ENCODE measurements around the gene TRABD2B. TPM values are rescaled to one million over a fixed set of nuclear protein-coding genes. Genes with fewer than 3 reads are reported as not detected.

TRABD2B gene
- total RNA-seq, 2 donors from 2014 or later = 1.1 to 2.1 TPM

GRCh38 chr1:47756006-47756405 is 241.2 kb downstream of the TRABD2B start:
- peaks cover 10% of the 10 kb centered on the region for H3K4me1 ChIP-seq (replicated peaks)
- intact Hi-C loops (cut with DNase I) = loop anchor here (10.0 kb wide), 1 partner anchor 719 kb away; the partner anchor contains the start of gene SPATA6
- no peaks in the 10 kb centered on the region for H3K9me3 ChIP-seq
- WGBS = 84% methylated on average over 4 of the region's 4 CpGs
- TF ChIP-seq POLR2A (IDR thresholded peaks at IDR 0.05) (no peak), POLR2AphosphoS5 (IDR thresholded peaks at IDR 0.05) (no peak), CTCF (IDR thresholded peaks at IDR 0.05) (no peak)
- no peaks in the 10 kb centered on the region for H3K36me3 ChIP-seq
- no peak overlapping the region for H3K4me3 ChIP-seq
- no peak overlapping the region for H3K27ac ChIP-seq
- H3K27me3 ChIP-seq (replicated peaks; ENCODE audit: insufficient read depth) = no peaks in the 10 kb centered on the region
- DNase-seq (ENCODE audit: low spot score) = no peak

- WGBS = 93% methylated on average over 8 of the region's 8 CpGs
- TF ChIP-seq CTCF (IDR thresholded peaks at IDR 0.05) (peak in 2 of 4 experiments; percentile 9 to 24), POLR2A (IDR thresholded peaks at IDR 0.05) (no peak)
- Histone ChIP-seq H3K4me1 (replicated peaks) (peaks cover 11% of the 10 kb centered on the region), H3K27ac (no peak overlapping the region), H3K27me3 (replicated peaks; ENCODE audit: insufficient read depth) (no peaks in the 10 kb centered on the region), H3K9me3 (no peaks in the 10 kb centered on the region), H3K4me3 (no peak overlapping the region), H3K36me3 (no peaks in the 10 kb centered on the region)
- DNase-seq (ENCODE audit: low spot score) = no peak
- intact Hi-C loops (cut with DNase I) = loop anchor here (10.0 kb wide), 1 partner anchor 719 kb away; the partner anchor contains the start of gene SPATA6
Observed at GRCh38 chr1:47755101-47755990, 241.8 kb downstream of the TRABD2B start.

- Histone ChIP-seq H3K36me3 (no peaks in the 10 kb centered on the region), H3K27ac (no peak overlapping the region), H3K27me3 (replicated peaks; ENCODE audit: insufficient read depth) (no peaks in the 10 kb centered on the region), H3K4me1 (replicated peaks) (peaks cover 11% of the 10 kb centered on the region), H3K4me3 (no peak overlapping the region), H3K9me3 (no peaks in the 10 kb centered on the region)
- no peak for TF ChIP-seq CTCF (IDR thresholded peaks at IDR 0.05)
- no peak for TF ChIP-seq POLR2A (IDR thresholded peaks at IDR 0.05)
- no peak for TF ChIP-seq POLR2AphosphoS5 (IDR thresholded peaks at IDR 0.05)
- 88% methylated on average over 6 of the region's 6 CpGs for WGBS
- intact Hi-C loops (cut with DNase I) = loop anchor here (10.0 kb wide), 1 partner anchor 721 kb away; the partner anchor contains the start of gene SPATA6
- no peak for DNase-seq (ENCODE audit: low spot score)
Observed at GRCh38 chr1:47754221-47754620, 243.0 kb downstream of the TRABD2B start.

- Histone ChIP-seq H3K4me1 (replicated peaks) (peaks cover 11% of the 10 kb centered on the region), H3K4me3 (no peak overlapping the region), H3K9me3 (no peaks in the 10 kb centered on the region), H3K27me3 (replicated peaks; ENCODE audit: insufficient read depth) (no peaks in the 10 kb centered on the region), H3K36me3 (no peaks in the 10 kb centered on the region), H3K27ac (no peak overlapping the region)
- 70% methylated on average over 1 of the region's 1 CpG for WGBS
- intact Hi-C loops (cut with DNase I) = loop anchor here (10.0 kb wide), 1 partner anchor 721 kb away; the partner anchor contains the start of gene SPATA6
- no peak for DNase-seq (ENCODE audit: low spot score)
- no peak for TF ChIP-seq POLR2AphosphoS5 (IDR thresholded peaks at IDR 0.05)
- no peak for TF ChIP-seq POLR2A (IDR thresholded peaks at IDR 0.05)
- no peak for TF ChIP-seq CTCF (IDR thresholded peaks at IDR 0.05)
Observed at GRCh38 chr1:47753808-47754207, 243.4 kb downstream of the TRABD2B start.

Measured in prostate gland (tissue), 2 donors.